GM18520 (cell line): ENCODE results near the gene IQCH.
A peak's percentile ranks its signal among the peaks of the same experiment; 100 is the strongest.

Experiments
- ATAC-seq: cut with Tn5 transposase; IDR thresholded peaks from one replicate; pipeline ENCODE4 v1.9.1; 2021; ENCODE audit not compliant: unreplicated experiment

Gene IQCH

DNA sequence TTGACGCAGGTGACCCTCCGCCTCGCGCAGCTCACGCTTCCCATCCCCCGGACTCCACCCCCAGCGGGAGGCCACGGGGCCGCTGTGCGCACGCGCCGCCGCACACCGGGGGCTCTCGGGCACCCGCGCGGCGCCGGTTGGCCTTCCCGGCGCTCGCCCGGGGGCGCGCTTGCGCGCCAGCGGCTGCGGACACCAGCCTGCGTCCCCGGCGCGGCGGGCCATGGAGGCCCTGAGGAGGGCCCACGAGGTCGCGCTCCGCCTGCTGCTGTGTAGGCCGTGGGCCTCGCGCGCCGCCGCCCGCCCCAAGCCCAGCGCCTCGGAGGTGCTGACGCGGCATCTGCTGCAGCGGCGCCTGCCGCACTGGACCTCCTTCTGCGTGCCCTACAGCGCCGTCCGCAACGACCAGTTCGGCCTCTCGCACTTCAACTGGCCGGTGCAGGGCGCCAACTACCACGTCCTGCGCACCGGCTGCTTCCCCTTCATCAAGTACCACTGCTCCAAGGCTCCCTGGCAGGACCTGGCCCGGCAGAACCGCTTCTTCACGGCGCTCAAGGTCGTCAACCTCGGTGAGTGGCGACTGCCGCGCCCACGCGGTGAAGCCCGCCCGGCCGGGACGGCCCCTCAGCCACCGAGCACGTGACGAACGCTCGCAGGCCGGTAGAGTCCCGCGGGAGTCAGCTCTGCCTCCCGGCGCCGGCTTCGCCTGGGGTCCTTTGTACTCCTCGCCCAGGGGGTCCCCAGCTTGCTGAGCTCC, 266.6 kb downstream of the IQCH start, which contains the start of gene C15orf61:
C15orf61 (plus strand) TSS at position 103 of the 754 bp plus-strand sequence; CDS start at position 221, 118 bp downstream.
- peak; percentile 67 for ATAC-seq

DNA sequence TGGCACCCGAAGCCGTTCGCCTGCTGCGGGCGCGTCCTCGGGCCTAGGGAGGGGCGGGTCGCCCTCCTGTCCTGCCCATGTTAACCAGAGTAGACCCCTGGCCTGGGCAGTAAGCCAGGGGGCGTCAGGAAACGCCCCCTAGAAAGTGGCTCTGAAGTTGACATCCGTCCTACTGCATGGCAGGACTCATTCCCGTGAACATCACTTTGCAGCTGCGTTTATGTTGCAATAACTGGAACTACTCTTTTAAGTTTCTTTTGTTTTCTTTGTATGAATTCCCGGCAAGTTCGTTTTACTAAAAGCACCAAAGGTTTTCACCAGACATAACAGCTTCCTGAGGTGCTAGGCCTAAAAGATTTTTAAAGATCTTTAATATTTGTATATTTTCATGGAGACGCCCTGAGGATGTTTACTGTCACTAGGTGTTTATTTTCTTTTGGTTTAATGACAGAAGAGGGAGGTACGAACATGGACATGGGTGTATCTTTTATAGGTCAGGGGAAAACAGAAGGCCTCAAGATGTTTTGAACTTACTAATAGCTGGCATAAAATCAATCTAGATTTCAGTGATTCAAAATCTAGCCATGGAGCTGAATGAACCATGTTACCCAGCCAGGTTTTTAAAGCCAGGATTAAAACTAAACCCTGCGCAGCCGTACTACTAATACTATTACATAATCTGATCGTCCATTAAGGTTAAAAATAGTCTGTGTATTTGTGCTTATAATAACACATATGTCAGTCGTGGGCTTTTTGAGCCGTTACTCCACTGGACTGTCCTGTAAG, 267.4 kb downstream of the IQCH start:
- no peak for ATAC-seq

DNA sequence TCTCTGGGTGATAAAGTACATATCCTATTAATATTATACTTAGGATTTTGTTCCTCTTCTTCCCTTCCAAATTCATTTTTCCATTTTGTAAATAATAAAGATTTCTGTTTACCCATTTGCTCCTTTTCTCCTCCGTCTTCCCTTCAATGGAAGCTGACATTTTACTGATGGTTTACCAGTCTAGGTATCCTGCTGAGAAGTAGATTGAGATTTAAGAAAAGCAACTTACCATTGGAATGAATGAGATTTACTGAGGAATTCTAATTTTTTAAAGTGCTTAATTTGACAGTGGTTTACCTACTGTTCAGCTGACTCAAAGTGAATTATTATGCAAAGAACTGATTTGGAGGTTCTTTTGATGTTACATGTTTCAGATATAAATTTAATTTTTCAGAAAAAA, 268.7 kb downstream of the IQCH start:
- no peak for ATAC-seq

DNA sequence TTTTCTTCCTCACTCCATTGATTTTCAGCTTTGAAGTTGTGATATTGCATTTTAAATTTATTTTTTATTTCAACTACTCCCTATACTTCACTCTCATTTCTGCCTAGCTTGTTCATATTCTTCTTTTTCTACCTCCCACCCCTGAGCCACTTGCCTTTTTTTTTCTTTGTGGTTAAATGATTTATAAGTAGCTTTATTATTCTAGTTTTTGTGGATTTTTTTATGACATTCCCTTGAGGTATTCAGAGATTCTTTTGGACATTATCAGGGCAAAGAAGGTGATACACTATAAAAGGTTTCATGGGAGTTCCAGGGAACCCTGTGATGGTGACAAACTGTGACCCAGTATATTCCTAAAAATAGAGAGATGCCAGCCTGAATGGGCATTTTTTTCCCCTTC, 269.6 kb downstream of the IQCH start:
- ATAC-seq: no peak

DNA sequence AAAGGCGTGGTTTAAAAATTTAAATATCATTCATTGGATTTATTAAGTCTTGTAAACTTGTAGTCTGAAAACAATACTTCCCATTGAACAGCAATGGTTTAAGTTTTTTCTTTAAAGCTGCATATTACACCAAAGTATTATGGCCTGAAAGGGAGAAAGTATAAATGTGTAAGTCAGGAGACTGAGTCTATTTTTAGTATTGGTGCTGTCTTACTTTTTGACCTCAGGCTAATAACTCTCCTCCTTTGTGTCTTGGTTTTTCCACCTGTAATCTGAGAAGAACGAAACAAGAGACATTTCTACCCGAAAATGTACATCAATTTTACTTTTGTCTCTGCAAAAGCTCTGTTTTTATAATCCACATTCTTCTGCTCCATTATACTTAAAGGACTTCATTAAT, 273.9 kb downstream of the IQCH start:
- no peak for ATAC-seq

DNA sequence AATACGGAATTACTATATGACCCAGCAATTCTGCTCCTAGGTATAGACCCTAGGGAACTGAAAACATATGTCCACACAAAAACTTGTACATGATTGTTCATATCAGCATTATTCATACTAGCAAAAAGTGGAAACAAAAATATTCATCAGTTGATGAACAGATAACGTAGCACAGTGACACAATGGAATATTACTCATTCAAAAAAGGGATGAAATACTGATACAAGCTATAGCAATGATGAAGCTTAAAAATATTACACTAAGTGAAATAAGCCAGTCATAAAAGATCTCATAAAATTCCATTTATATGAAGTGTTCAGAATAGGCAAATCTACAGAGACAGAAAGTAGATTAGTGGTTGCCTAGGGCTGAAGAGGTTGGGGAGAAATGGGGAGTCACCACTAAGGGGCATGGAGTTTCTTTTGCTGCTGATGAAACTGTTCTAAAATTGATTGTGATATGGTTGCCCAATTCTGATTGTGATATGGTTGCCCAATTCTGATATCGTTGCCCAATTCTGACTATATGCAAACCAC, 276.9 kb downstream of the IQCH start:
- ATAC-seq: no peak

DNA sequence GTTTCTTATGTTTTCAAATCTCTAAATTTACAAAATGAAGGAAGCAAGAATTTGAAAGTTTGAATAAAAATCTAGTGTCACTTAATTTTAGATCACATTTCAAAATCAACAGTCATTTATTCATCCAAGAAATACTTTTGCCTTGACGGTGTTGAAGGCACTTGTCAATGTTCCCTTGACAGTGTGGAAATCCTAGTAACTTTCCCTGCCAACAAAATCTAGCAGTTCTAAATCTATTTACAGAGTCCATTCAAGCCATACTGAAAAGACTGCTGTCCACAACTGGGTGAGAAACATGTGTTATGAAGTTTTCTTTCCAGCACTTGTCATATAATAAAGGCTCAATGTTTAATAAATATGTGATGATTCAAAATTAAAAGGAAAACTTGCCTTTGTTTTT, 279.3 kb downstream of the IQCH start:
- ATAC-seq: no peak

DNA sequence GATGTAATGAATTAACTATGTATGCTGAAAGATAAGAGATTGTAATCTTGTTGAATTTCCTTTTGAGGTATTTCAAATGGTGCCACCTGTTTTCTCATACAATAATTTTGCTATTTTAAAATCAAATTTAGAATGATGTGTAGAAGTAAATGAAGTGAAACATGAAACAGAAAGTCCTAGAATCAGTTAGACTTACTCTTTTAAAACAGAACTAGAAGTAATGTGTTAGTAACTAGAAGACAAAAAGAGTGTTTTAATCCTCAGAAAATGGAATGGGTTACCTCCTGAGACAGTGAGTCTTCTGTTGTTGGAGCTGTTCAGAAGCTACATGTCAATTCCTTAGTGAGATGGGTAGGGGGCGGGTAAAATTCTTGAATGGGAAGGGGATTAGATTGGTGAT, 279.8 kb downstream of the IQCH start:
- ATAC-seq: no peak

DNA sequence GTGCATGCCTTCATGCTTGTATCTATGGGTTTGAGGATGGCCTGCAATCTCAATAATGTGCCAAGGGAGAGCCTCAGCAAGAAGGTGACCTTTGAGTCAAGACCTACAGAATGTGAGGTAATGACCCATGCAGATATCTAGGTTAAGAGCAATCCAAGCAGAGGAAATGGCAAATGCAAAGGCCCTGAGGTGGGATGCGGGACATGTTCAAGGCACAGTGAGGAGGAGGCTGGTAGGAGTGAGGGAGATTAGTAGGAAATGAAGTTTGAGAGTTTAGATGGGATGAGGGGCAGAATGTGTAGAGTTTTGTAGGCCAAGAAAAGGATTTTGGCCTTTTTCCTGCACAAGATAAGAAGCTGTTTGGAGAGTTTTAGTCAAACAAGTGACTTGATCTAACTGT, 283.2 kb downstream of the IQCH start:
- no peak for ATAC-seq

DNA sequence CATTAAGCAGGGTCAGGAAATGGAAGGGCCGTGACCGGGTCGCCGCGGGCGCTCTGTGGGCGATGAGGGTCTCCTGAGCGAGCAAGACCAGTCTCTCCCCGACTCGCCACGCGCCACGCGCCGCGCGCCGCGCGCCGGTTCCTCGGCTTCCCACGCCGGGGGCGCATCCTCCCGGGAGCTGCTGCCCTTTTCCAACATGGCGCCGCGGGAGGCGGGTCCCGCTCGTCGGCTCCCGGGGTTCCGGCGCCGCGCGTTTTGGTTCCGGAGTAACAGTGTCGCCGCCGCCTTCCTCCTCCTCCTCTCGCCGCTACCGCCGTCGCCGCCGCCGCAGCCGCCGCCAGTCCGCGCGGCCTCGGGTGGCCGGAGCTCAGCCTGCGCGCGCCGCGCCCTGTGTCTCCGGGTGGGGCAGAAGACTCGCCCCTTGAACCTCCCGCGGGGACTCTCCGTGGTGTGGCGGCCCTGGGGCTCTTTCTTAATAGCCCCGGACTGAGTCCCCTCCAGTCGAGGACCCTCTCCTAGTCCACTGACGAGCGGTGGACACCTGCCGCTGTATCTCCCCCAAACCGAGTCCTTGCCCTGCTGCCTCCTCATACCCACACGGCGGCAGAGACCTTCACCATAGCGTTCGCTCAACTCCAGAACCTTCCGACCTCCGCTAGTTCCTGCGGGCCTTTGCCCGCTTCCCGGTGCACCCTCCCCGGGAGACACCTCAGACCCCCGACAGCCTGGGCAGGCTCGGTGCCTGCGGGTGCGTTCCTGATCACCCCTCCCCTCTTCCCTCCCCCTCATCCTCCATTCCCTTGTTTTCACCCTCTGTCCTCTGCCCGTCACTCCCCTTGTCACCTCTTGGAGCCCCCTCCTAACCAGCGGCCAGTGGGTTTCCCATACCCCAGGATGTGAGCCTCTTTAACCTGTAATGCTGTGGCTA, 288.1 kb downstream of the IQCH start, which contains the start of gene MAP2K5:
MAP2K5 (plus strand) TSS at position 284 of the 928 bp plus-strand sequence; CDS start at position 917, 633 bp downstream.
- ATAC-seq: no peak

DNA sequence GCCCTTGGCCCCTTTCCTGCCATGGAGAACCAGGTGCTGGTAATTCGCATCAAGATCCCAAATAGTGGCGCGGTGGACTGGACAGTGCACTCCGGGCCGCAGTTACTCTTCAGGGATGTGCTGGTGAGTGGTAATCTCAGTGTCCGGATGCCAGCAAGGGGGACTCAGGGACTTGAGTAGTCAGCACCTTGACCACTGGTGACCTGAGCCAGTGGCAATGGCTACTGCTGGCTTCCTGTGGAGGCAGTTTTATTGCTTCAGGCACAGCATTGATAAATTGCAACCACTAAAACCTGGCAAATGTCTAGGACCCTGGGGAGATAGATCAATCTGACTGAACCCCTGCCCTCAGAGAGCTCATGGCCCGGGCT, 288.7 kb downstream of the IQCH start:
- no peak for ATAC-seq

DNA sequence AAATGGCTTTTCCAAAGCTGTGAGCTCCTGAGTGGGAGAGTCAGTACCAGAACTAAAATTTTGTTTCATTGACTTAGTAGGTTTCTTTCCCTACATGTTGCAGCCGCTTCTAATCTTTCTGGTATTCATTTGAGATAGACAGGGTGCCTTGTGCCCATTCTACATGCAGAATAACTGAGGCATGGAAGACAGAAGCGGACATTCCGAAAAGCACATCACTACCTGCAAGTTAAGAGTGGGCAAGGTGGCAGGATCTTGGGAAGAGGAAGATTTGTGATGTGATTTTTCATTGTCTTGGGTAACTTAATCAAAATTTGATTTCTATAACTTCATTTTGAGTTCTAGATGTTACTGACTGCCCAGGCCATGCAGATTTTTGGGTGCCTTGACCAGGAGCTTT, 289.9 kb downstream of the IQCH start:
- no peak for ATAC-seq

DNA sequence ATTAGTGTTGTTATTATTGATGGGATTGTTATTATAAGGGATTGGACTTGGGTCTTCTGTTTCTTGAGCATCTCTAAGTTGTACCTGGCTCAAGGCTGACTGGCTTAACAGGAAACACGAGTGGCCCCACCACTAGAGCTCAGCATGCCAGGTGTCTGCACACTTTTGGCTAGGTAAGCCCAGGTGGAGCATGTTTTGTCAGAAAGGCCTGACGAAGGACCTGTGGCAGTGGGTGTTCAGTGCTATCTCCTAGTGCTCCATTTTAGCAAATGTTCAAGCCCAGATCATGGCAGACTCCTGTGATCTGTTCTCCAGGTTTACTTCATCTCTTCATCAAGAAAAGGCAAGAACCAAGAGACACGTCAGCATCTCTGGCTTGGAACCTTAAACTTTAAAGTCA, 291.3 kb downstream of the IQCH start:
- no peak for ATAC-seq

DNA sequence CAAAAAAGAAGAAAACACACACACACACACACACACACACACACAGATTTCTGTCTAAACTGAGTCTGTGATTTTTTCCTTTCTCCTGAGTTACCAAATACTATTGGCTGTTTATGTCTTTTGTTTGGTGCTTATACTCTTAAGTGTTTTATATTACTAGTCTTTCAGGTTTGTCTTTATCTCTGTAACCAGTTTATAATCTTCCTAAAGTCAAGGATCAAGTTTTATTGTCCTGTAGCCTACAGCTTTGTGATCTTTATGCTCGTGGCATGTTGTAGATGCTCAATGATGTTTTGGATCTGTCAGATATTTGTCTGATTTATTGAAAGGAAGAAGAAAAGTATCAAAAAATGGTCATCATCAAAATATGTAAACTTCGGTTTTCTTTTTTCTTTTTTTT, 292.5 kb downstream of the IQCH start:
- no peak for ATAC-seq

DNA sequence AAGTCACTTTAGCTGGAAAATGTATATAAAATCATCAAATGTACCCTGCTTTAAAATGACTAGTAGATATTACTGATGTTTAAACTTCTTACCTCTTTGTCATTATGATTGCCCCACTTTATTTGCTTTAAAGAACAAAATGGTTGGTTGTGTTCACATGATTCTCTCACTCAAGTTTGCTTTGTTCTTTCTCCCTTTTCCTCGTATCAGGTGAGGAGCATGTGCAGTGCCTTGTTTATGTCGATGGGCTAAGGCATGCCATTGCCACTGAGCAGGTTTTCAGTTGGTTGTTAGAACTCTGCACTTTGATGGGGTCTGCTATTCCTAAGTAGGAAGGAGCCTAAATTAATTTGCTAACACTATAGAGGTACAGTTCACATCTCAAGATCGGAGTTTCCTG, 293.2 kb downstream of the IQCH start:
- no peak for ATAC-seq

DNA sequence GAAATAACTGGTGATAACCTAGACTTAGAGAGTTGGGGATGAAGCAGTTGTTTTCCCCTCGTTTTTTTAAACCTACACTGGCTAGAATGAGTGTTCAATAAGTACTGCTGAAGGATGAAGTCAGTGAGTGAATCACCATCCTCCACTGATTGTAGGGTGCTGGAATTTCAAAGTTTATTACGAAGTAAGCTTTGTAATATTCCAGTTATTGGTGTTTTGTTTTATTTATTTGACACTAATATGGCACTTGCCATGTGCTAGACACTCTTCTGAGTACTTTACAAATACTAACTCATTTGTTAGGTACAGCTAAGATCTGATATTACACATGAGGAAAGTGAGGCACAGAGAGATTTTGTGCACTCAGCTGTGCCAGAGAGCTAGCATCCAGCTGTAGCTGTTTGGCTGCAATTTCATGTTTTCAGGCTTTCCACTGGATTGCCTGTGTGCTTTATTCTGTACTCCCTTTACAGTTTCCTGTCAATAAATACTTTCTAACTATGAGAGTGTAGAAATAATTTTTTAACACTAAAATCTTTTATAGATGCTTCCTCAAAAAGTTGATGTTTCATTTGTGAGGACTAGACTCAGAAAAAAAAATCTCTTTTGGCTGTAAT, 293.8 kb downstream of the IQCH start:
- ATAC-seq: no peak

DNA sequence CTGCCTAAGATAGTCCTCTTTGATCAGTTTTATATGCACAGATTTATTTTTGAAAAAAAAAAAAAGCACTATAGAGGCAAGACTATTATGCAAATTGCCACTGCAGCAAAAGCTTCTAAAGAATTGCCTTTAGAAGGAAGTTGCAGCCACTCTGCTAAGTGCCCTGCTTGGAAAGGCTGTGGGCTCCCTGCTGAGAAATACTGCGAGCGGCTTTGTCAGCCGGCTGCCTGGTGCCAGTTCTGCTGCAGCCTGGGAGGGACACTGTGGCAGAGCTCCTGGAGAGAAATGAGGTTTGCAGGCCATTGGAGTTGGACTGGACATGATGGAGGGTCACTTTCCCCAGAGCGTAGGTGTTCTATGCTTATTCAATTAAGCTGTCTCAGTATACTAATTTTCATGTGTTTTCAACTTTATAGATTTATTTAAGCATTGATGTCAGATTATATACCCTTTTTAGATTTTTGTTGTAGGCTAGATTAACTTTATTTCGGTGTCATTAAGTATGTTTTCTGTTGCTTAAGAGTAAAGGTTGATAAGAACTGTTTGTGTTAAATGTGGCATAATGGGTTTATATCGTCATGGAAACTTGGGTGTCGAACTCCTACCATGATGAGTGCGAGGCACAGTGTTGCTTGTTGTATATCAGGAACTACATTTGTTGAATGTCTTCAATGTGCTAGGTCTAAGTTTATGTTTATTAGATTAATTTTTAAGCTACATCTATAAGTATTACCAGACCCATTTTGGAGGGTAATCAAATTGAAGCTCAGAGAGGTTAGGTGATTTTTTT, 294.5 kb downstream of the IQCH start:
- no peak for ATAC-seq

DNA sequence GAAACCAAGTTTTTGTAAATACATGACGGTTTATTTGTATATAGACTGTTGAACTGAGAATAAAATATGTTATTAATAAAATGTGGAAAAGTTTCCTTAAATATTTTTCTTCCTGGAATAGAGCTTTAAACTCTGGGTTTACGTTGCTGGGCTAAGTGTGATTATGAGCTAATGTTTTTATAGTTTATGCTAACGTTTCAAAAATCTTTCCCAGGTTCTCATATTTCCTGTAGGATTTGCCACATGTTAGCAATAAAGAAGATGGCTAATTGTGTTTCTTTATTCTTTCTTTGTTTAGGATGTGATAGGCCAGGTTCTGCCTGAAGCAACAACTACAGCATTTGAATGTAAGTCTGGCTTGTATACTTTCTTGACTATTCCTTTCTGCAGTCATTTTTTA, 295.1 kb downstream of the IQCH start:
- no peak for ATAC-seq

DNA sequence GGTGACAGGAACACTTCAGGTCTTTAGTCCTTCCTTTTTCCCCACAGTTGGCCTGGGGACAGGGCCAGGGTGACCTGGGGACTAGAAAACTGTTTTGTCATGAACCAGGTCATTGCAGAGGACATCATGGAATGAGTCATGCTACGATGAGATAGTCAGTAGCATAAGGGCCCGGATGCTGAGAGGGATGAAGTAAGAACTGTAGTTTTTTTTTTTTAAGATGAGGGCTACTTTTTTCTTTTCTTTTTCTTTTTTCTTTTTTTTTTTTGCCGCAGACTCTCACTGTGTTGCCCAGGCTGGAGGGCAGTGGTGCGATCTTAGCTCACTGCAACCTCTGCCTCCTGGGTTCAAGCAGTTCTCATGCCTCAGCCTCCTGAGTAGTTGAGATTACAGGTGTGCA, 295.9 kb downstream of the IQCH start:
- ATAC-seq: no peak
